Hippocampal formation (tissue), 2 donors: ENCODE results near the gene PRKCE.

Source experiments
- DNase-seq, 2 donors: peaks; one replicate each; lab custom pipeline; 2025; lab: John Stamatoyannopoulos, UW

PRKCE gene

GRCh38 chr2:46118656-46119371, 467.3 kb downstream of the PRKCE start:
- DNase-seq: no peak

- no peak for DNase-seq
Observed at GRCh38 chr2:46119453-46119852, 468.0 kb downstream of the PRKCE start.

DNA sequence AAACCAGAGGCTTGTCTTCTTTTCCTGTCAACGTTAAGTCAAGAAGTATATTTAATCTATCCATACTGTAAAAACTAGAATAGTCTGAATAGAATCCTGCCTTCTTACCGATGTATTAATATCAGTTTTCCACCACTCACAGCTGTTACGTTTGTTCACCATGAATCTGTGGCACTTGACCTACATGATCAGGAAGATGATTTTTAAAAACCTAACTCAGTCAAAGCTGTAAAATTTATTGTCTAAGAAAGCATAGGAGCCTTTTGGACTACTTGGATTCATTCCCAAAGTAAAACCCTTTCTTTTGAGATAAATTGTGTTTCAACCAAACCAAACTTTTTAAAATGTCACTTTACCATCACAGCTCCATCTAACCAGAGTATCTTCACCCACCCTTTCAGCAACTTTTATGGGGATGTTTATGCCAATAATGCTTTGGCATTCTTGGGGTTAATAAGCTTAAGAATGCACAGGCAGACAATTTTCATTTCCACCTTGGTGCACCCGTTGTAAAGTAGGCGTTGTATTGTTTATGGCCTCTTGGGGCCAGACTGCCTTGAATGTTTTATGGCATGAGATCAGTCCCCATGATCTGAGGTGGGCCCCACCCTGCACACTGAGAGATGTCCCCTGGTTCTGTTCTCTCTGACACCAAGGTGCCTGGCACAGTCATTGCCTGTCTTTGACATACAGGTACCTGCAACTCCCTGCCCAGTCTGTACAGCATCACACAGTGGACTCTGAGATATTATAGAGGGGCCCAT, 469.5 kb downstream of the PRKCE start:
- no peak for DNase-seq

DNA sequence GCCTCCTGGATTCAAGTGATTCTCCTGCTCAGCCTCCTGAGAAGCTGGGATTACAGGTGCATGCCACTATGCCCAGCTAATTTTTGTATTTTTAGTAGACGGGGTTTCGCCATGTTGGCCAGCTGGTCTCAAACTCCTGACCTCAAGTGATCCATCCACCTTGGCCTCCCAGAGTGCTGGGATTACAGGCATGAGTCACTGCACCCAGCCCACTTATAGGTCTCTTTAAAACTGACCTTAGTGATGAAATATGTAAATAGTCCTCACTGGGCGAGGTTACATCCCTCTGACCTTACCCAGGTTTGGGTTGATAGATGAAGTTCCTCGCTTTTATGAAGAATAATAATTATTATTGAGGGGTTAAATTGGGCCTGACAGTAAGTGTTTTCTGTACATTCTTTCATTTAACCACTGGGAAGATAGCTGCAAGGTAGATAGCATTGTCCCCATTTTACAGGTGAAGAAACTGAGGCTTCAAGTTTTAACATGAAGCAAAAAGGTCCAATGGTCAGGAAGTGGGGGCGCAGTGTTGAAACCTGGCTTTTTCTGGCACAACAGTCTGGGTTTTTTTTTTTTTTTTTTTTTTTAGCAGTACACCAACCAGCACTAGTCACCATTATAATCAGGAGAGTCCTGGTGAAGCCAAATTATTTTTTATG, 471.0 kb downstream of the PRKCE start:
- no peak for DNase-seq

DNA sequence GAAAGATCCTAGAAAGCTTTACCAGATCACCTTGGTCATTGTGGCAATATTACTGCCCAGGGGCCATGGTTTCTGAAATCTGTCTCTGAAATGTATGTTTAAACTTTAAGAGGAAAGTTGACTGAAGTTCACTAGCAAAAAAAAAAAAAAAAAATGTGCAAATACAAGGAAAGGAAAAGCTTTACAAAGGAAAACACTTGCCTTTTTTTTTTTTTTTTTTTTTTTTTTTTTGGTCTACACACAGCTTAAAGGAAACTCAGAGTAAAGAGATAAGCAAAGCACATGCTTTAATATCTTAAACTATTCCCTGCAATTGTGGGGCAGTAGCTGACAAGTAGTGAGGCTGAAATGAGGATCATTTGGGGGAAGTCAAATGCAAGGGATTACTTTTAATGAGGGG, 471.5 kb downstream of the PRKCE start:
- no peak for DNase-seq

DNA sequence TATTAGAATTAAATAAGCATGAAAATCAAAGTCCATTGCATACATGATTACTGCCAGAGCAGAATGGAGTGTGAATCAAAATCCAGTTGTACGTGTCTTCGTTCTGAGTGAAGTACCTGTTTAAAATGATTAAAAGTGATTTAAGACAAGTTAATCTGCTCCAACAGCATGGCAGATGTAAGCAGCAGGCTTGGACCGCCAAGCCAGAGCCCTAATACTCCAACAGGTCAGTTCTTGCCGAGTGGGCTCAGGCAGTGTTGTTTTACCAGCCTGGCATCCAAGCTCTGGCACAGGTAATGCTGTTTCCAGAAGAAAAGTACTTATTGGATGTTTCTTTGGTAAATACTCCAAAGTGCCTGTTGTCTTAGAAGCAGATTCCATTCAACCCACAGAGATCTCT, 474.3 kb downstream of the PRKCE start:
- DNase-seq: no peak

DNA sequence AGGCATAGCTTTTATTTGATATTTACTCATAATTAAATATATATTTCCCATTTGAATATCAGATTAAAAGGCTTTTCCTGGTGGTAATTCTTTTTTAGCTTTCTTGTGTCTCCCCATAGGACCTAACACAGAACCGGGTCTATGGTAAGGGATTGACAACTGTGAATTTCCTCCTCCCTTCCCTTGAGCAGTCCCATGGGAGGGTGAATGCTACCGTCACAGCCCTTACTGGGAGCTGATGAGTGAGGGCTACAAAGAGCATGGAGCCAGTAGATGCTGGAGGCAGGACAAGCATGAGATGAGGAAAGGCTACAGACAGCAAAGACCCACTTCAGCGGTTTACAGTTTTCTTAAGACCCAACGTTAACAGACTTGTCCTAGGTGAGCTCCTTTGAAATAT, 475.1 kb downstream of the PRKCE start:
- DNase-seq: no peak

GRCh38 chr2:46127176-46127575, 475.7 kb downstream of the PRKCE start:
- no peak for DNase-seq

- no peak for DNase-seq
Observed at GRCh38 chr2:46130511-46130910, 479.0 kb downstream of the PRKCE start.

DNA sequence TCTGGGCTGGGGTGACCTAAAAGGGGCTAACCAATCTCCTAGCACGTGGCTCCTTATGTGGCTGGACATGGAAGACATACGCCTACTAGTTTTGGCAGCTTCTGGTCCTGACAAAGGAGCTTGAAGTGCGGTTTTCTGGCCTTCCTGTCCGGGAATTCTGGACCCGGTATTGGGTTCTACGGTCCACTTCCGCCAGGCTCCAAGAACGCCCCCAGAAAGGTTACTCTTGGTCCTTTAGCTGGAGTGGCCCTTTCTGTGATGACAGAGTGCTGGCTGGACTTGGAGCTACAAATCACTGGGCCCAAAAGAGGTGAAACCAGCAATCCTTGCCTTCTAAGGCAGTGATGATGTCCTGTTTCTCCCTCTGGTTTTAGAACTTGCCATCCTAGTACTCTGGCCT, 481.5 kb downstream of the PRKCE start:
- DNase-seq: no peak

DNA sequence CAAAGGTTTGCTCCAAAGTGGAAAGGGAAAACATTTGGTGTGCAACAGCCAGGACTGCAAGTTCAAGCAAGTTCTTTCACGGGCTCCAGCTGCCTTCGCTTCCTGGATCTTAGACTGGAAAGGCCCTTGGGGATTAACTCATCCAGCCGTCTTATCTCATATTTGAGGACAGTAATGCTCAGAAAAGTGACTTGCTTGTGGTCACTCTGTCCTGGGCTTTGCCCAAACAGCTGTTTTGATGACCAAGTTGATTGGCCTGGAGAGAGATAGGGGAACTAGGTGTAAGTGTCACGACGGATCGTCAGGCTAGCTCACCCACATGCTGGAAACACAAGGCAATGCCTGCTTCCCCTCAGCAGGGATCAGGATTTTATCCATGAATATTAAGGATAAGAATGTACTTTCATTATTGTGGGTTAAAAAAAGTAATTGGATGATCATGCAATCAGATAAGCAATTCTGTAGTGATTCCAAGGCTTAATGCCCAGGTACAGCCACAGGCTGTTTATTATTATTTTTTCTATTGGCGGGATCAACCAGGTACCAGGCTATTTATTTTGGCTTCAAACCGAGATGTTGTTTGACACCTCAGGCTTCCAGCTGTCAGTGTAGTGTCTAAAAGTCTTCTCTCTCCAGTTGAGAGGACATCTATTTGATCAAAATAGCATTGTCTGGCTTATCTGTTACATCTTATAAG, 483.2 kb downstream of the PRKCE start:
- no peak for DNase-seq

GRCh38 chr2:46135228-46135855, 483.9 kb downstream of the PRKCE start:
- no peak for DNase-seq

GRCh38 chr2:46135958-46136357, 484.5 kb downstream of the PRKCE start:
- no peak for DNase-seq

DNA sequence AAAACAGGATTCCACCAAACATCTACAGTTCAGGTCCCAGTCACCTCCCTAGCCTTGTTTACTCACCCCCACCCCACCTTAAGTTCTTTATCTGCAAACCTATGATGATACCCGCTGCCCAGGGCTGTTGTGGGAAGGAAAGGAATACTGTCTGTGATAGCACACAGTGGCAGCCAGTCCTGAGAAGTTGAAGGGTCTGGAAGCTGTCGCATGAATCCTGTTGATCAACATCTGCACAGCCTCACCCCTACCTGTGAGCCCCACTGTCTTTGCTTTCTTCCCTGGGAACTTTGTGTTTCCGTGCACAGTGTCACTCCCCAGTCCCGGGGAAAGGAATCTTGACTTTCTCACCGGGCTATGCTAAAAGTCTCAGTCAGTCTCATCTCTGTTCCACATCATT, 485.0 kb downstream of the PRKCE start:
- DNase-seq: no peak

- DNase-seq: no peak
Observed at GRCh38 chr2:46136953-46137352, 485.5 kb downstream of the PRKCE start.

GRCh38 chr2:46142546-46143428, 491.3 kb downstream of the PRKCE start:
- DNase-seq: no peak

- no peak for DNase-seq
Observed at GRCh38 chr2:46143429-46144132, 492.1 kb downstream of the PRKCE start.

- DNase-seq: no peak
Observed at GRCh38 chr2:46144133-46144800, 492.8 kb downstream of the PRKCE start.

- no peak for DNase-seq
Observed at GRCh38 chr2:46145017-46145416, 493.5 kb downstream of the PRKCE start.

GRCh38 chr2:46145840-46146239, 494.4 kb downstream of the PRKCE start:
- no peak for DNase-seq
